Testis (tissue), 2 donors: ENCODE measurements around the gene HBEGF.

Experiments used
- POLR2A ChIP-seq: fragments of 450-650 bp; IDR thresholded peaks from one replicate; pipeline ENCODE4 v1.6.1; 2017; ENCODE audit warnings: antibody characterized with exemption, mild to moderate bottlenecking, moderate library complexity
- TF ChIP-seq, protein P1 (sequence below), 3 experiments: fragments of 450-650 bp in 2 of 3; fragments of 200-600 bp in 1 of 3; sonication (generic) in 1 of 3; IDR thresholded peaks; one replicate each; pipeline ENCODE4 v1.5.1; 2016 to 2019; ENCODE audit warnings: antibody characterized with exemption in 3 of 3, mild to moderate bottlenecking in 2 of 3, moderate library complexity in 1 of 3

DNA sequence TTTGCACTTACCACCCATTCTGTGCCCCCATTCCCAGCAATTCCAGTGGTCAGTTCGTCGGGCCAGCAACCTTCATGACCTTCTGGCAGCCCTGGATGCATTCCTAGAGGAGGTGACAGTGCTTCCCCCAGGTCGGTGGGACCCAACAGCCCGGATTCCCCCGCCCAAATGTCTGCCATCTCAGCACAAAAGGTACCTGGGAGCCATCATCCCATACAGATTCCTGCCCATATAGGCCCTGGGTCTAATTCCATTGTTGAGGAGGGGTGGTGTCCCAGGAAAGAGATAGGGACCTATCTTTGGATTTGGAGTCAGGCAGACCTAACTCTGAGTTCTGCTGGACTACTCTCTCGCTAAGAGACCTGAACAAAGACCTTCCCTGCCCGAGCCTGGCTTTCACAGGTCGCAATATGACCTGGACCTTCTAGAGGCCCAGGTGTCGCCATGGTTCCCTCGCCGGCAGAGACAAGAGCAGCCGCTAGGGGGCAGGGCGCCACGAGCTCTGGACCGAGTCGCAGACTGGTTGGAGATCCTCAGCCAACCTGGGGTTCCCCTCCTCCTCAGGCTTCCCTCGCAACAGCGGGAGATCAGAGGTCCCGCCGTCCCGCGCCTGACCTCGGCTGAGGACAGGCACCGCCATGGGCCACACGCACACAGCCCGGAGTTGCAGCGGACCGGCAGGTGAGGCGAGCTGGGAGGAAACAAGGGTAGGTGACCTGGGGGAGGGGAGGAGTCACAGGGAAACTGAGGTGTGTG is 16.6 kb upstream of the HBEGF start:
- TF ChIP-seq POLR2A, result no peak
- TF ChIP-seq, protein P1, sequence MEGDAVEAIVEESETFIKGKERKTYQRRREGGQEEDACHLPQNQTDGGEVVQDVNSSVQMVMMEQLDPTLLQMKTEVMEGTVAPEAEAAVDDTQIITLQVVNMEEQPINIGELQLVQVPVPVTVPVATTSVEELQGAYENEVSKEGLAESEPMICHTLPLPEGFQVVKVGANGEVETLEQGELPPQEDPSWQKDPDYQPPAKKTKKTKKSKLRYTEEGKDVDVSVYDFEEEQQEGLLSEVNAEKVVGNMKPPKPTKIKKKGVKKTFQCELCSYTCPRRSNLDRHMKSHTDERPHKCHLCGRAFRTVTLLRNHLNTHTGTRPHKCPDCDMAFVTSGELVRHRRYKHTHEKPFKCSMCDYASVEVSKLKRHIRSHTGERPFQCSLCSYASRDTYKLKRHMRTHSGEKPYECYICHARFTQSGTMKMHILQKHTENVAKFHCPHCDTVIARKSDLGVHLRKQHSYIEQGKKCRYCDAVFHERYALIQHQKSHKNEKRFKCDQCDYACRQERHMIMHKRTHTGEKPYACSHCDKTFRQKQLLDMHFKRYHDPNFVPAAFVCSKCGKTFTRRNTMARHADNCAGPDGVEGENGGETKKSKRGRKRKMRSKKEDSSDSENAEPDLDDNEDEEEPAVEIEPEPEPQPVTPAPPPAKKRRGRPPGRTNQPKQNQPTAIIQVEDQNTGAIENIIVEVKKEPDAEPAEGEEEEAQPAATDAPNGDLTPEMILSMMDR (IDR thresholded peaks at IDR 0.05), result peak; percentile 81 to 96 (median 84)
